Measurements from ENCODE around the gene ELP1.

- TF ChIP-seq, protein P1, sequence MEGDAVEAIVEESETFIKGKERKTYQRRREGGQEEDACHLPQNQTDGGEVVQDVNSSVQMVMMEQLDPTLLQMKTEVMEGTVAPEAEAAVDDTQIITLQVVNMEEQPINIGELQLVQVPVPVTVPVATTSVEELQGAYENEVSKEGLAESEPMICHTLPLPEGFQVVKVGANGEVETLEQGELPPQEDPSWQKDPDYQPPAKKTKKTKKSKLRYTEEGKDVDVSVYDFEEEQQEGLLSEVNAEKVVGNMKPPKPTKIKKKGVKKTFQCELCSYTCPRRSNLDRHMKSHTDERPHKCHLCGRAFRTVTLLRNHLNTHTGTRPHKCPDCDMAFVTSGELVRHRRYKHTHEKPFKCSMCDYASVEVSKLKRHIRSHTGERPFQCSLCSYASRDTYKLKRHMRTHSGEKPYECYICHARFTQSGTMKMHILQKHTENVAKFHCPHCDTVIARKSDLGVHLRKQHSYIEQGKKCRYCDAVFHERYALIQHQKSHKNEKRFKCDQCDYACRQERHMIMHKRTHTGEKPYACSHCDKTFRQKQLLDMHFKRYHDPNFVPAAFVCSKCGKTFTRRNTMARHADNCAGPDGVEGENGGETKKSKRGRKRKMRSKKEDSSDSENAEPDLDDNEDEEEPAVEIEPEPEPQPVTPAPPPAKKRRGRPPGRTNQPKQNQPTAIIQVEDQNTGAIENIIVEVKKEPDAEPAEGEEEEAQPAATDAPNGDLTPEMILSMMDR (IDR thresholded peaks at IDR 0.05; ENCODE audit: low read length): no peak
- no peak for TF ChIP-seq EZH2 (IDR thresholded peaks at IDR 0.05; ENCODE audit: borderline replicate concordance, low read length)
These were observed 73.6 kb downstream of the ELP1 start for GRCh38 chr9:108860354-108860753.
